NCI-H1048 (cell line): ENCODE results near the gene STAB2.
A peak's percentile ranks its signal among the peaks of the same experiment; 100 is the strongest.

ENCODE experiments used
- DNase-seq: peaks from one replicate; lab custom pipeline; 2025; lab: John Stamatoyannopoulos, UW

STAB2 gene

DNA sequence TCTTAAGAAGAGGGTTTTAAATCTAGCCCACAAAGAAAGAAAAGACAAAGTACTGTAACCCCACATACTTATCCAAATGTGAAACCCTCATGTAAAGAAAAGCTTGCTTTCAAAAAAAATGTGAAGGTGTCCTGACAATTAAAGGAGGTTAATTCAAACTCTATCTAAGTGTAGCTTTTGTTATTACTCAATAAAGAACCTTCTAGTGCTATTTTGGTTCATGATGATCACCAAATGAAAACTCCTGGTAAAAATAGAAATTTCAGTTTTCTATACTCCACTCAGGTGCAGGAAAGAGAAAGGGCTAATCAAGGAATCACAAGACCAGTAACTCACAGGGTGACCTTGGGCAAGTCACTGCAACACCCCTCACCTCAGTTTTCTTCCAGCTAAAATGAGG lies 1.6 kb downstream of the STAB2 start:
- DNase-seq = no peak

- no peak for DNase-seq
Observed at GRCh38 chr12:103589517-103589916, 2.4 kb downstream of the STAB2 start.

GRCh38 chr12:103590271-103590670 lies 3.2 kb downstream of the STAB2 start:
- no peak for DNase-seq

GRCh38 chr12:103596981-103597380 lies 9.9 kb downstream of the STAB2 start:
- DNase-seq = no peak

DNA sequence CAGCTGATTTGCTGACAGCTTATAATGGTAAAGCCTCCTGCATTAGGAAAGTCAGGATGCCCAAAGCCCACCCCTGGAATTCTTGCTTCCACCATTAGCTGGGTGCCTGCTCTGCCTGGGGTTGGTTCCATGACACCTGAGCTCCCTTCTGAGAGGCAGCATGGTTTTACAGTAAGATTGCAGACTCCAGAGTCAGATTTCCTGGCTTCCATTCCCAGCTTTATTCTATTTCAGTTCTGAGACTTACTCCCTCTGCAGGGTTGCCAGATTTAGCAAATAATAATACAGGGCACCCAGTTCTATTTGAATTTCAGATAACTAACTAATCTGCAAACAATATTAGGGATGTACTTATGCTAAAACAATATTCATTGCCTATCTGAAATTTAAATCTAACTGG lies 12.2 kb downstream of the STAB2 start:
- DNase-seq = no peak

GRCh38 chr12:103600967-103601728 lies 14.1 kb downstream of the STAB2 start:
- no peak for DNase-seq

DNA sequence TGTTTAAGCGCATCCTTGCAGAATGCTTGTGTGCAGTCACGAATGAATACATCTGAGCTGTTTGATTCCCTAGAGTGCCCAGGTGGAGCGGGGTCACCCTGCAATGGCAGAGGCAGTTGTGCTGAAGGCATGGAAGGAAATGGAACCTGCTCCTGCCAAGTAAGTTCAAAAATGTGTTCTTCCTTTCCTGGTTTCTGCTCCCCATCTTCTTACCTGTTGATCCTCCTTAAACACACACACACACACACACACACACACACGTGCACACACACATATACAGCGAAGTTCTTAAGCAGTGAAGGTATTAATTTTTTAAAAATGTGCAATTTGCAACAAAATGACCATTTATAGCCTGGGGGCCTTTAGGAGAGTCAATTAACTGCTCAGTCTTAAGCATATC lies 33.3 kb downstream of the STAB2 start:
- DNase-seq = no peak

GRCh38 chr12:103623716-103624115 lies 36.6 kb downstream of the STAB2 start:
- DNase-seq = no peak

DNA sequence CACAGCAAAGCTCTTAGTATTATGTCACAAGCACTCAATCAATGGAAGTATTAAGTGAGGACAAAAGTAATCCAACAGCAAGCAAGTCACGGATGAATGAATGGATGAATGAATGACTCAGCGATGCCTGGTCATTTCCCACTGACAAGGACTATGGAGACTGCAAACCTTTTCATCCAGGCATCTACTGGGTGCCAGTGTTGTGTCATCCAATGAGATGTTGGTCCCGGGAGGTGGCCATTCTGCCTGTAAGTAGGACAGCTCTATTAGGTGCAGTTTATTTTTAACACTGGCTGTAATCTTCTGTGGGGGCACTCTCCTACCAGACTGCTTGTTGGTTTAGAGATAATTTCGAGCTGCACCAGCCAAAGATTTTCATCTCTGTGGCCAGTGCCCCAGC lies 39.4 kb downstream of the STAB2 start:
- no peak for DNase-seq

DNA sequence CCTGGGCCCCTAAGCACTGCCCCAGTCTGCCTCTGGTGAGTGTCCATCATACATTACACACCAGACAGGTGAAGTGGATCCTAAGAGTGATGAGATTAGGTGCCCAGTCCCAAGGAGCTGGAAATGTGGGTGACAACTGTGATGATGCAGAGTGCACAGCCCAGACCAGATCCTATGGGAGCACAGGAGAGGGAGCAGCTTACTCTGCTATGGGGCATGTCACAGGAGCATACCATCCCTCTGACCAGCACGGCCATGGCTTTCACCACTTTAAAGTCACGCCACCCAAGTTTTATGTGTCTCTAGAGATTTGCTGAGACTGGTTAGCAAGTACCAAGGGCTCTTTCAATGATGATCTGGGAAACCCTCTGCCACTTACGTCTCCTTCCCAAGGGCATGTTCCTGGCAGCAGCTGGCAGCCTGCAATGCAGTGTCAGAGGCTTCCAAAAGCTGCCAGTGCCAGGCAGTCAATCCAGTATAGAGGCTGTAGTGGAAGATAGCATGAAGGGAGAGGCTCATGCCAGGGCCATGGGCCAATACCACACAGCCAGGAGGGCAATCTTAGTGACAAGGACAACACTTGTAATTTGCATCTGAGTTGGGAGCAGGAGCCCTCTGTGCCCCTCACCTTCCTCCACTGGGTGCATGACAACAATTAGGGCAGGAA lies 40.2 kb downstream of the STAB2 start:
- no peak for DNase-seq

DNA sequence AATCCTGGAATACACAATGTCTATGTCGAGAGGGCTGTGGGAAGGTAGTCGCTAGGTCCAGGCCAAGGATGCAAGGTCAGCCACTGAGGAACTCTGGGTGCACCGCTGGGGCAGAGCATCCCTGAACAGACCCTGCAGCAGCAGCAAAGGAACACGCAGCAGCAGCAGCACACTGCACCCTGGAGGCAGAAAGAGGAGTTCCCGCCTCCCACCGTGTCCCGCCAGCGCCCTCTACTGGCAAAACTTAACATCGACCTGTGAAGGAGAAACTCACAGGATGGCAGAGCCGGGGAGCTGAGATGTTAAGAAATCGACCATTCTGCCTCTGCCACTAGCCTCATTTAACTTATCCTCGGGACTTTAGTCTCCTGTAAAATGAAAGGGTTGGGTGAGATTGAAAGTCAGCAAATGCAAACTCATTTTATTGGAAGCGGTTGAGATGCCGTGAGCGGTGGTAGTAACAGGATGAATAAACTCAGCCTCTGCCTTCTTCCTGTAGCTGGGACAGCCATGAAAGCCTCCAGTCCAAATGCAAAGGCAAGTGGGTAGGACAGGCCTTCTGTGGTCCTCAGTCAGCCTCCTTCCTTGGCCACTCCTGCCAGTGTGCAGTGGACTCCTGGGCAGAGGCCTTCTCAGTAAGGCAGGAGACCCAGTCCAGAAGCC lies 45.6 kb downstream of the STAB2 start:
- peak; percentile 34 for DNase-seq

DNA sequence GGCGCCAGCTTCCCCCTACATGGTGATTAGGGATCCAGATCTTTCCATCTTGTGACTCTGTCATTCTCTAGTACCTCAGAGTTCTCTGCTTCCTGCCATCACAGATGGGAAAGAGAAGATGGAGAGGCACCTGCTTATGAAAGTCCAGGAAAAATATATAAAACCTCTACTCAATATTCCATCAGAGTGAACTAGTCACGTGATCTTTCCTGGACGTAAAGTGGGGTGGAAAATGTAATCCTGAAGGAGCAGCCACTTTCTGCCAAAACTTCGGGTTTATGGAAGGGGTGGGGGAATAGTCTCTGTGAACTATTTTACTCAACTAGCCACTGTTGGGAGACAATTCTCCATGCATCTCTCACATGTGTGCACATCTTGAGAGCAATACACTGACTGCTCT lies 47.7 kb downstream of the STAB2 start:
- DNase-seq = no peak

DNA sequence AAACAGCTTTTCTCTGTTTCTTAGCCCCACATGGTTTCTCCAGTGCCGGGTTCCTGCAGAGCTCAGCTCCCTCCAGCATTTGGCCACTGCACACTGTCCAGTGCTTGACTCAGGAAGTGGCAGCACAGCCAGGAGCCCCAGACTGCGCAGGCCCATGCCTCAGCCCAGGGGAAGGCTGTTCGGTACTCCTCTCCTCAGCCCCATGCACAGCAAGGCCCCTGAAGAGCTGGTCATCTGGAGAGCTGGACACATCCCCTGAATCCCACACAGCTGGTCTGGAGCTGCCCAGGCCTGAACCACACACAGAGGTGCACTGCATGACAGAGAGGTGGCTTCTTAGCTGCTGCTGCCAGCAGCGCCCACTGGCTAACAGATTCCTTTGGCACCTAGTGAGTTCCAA lies 48.3 kb downstream of the STAB2 start:
- no peak for DNase-seq

DNA sequence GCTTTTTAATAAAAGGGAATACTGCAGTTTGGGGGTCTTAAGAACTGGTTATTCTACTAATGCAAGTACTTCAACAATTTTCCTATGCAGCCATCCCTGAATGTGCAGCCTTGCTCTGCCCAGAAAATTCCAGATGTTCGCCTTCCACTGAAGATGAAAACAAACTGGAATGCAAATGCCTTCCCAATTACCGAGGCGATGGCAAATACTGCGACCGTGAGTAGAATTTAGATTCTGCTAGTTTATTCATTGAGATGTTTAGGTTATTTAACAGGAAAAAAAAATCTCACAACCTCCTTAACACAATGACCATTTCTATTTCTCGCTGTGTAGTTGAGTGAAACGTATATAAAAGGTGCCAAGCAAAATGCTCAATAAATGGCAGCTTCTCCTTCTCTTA lies 49.9 kb downstream of the STAB2 start:
- no peak for DNase-seq

DNA sequence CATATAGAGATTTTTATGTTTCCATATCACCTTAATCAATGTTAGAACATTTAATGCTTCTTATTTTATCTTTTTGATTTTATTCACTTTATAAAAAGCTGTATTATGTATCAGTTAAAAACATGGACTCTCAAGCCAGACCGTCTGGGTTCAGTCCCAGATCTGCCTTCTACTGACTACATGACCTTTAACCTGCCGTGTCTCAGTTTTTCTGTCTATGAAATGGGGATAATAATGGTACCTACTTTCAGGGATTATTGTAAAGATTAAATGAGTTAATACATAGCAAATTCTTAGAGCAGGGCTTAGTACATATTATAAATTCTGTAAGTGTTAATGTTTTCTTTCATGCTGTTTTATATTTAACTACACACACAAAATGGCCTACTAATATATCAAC lies 50.4 kb downstream of the STAB2 start:
- no peak for DNase-seq

DNA sequence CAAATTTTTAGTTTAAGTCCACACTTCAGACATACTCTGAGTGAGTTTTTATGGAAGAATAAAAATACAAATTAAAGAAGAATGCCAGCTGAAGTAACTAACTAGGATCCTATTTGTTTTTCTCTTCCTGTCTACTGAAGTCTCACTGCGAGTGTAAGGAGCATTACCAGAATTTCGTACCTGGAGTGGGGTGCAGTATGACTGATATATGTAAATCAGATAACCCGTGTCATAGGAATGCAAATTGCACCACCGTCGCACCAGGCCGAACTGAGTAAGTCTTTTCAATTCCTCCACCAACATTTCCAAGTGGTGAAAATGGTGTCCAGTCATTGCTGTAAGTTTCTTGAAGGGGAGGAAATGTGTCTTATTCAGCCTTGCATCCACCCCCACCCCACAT lies 52.9 kb downstream of the STAB2 start:
- no peak for DNase-seq

GRCh38 chr12:103640410-103640809 lies 53.3 kb downstream of the STAB2 start:
- no peak for DNase-seq

DNA sequence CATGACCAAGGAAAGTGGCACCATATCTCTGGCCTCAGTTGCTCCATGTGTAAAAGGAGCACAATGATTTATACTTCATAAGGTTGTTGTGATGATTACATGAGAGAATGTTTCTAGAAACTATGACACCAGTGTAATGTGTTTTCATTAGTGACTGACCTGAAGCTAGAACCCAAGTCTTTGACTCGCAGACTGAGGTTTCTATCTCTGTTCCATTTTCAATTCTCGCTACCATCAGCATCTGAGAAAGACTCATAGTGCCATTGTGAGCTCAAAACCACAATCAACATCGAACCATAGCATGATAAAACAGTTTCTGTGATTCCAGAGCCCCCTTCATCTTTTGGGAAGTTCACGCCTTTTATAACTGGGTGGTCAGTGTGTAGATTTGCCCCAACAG lies 53.8 kb downstream of the STAB2 start:
- DNase-seq = no peak

- DNase-seq = no peak
Observed at GRCh38 chr12:103642240-103642864, 55.3 kb downstream of the STAB2 start.

GRCh38 chr12:103645202-103645601 lies 58.1 kb downstream of the STAB2 start:
- no peak for DNase-seq

- DNase-seq = no peak
Observed at GRCh38 chr12:103647267-103647666, 60.2 kb downstream of the STAB2 start.

DNA sequence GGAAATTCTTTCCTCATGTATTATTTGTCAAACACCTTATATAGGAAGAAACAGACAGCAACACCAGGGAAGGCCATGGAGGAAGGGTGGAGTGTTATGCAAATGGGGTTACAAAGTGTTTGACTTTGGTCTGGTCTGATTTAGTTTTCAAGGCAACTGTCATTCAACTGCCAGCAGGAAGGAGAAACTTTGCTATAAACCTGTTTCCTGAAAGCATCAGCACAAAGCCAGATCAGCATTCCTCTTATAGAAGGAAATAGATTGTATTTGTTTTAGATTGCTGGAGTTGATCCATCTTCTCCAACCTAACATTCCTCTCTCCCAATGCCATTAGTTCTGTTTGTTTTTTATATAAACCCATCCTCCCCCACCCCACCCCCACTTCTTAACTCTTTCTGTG lies 65.7 kb downstream of the STAB2 start:
- no peak for DNase-seq
